ENCODE data around the gene RARA.

DNA sequence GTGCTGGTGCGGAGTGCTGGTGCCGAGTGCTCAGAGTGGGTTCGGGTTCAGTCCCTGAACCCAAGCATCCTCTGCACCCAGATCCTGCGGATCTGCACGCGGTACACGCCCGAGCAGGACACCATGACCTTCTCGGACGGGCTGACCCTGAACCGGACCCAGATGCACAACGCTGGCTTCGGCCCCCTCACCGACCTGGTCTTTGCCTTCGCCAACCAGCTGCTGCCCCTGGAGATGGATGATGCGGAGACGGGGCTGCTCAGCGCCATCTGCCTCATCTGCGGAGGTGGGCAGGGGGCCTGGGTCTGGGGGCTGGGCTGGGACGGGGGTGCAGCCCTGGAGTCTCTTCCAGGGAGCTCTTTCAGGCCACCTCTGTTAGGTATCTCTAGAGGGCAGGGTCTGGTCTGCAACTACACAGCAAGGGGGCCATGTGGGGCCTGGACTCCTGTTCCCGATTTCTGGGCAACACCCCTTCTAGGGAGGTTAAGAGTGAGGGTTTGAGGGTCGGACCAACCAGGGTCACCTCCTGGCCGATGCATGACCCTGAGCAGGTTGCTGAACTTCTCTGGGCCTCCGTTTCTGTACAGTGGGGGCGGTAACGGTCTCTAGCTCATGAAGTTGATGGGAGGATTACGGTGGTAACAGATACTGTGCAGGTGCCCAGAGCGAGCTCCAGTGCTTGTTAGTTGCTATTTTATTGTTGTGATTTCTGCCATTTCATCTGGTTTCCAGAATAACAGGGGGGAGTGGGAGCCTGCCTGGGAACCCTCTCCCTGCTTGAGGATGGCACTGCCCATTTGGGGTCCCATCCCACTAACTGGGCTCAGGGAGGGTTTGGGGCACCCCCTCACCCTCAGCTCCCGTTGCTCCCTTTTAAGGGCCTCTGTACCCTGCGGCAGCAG lies 45.5 kb downstream of the RARA start:
- TF ChIP-seq, protein P1, sequence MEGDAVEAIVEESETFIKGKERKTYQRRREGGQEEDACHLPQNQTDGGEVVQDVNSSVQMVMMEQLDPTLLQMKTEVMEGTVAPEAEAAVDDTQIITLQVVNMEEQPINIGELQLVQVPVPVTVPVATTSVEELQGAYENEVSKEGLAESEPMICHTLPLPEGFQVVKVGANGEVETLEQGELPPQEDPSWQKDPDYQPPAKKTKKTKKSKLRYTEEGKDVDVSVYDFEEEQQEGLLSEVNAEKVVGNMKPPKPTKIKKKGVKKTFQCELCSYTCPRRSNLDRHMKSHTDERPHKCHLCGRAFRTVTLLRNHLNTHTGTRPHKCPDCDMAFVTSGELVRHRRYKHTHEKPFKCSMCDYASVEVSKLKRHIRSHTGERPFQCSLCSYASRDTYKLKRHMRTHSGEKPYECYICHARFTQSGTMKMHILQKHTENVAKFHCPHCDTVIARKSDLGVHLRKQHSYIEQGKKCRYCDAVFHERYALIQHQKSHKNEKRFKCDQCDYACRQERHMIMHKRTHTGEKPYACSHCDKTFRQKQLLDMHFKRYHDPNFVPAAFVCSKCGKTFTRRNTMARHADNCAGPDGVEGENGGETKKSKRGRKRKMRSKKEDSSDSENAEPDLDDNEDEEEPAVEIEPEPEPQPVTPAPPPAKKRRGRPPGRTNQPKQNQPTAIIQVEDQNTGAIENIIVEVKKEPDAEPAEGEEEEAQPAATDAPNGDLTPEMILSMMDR (IDR thresholded peaks at IDR 0.05), result no peak
- TF ChIP-seq POLR2AphosphoS5 (IDR thresholded peaks at IDR 0.05), result peak in 1 of 2 donors; percentile 3
- no peak for TF ChIP-seq EP300 (IDR thresholded peaks at IDR 0.05)

Data from upper lobe of left lung (tissue), 4 donors.